Measurements from ENCODE around the gene SPDYE4.

GRCh38 chr17:8793649-8794048 is 35.3 kb upstream of the SPDYE4 start:
- TF ChIP-seq, protein P1, sequence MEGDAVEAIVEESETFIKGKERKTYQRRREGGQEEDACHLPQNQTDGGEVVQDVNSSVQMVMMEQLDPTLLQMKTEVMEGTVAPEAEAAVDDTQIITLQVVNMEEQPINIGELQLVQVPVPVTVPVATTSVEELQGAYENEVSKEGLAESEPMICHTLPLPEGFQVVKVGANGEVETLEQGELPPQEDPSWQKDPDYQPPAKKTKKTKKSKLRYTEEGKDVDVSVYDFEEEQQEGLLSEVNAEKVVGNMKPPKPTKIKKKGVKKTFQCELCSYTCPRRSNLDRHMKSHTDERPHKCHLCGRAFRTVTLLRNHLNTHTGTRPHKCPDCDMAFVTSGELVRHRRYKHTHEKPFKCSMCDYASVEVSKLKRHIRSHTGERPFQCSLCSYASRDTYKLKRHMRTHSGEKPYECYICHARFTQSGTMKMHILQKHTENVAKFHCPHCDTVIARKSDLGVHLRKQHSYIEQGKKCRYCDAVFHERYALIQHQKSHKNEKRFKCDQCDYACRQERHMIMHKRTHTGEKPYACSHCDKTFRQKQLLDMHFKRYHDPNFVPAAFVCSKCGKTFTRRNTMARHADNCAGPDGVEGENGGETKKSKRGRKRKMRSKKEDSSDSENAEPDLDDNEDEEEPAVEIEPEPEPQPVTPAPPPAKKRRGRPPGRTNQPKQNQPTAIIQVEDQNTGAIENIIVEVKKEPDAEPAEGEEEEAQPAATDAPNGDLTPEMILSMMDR (IDR thresholded peaks at IDR 0.05), result no peak
- TF ChIP-seq EZH2 (IDR thresholded peaks at IDR 0.05; ENCODE audit: borderline replicate concordance, insufficient read depth, low read depth, low read length, poor library complexity, severe bottlenecking), result no peak
